ENCODE results near the gene CFAP46.

The CFAP46 gene

DNA sequence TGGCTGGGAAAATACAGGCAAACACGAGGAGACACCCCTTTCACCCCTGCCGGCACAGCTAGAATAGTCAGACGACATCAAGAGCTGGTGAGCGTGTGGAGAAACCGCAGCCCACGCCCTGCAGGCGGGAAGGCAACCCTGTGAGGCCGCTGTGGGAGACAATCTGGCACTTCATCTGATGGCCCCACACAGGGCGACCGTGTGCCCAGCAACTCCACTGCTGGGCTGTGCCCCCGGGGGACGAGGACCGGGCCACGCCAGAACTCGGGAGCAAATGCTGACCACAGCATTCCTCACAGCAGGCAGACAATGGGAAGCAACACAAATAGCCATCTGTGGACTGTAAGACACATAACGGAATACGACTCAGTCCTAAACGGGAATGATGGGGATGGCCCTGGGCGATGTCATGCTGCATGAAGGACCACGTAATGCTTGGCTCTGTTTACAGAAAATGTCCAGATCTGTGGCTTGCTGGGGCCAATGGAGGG lies 58.9 kb downstream of the CFAP46 start:
- H3K79me2 ChIP-seq (ENCODE audit: insufficient read depth, low read length) = no peaks in the 10 kb centered on the region
- no peaks in the 10 kb centered on the region for H3K9me3 ChIP-seq (ENCODE audit: insufficient read depth, low read length)
- no peaks in the 10 kb centered on the region for H3F3A ChIP-seq (ENCODE audit: insufficient read depth)
- no peak for TF ChIP-seq EZH2phosphoT487 (conservative IDR thresholded peaks at IDR 0.05; ENCODE audit: low read length)
- TF ChIP-seq, protein P1, sequence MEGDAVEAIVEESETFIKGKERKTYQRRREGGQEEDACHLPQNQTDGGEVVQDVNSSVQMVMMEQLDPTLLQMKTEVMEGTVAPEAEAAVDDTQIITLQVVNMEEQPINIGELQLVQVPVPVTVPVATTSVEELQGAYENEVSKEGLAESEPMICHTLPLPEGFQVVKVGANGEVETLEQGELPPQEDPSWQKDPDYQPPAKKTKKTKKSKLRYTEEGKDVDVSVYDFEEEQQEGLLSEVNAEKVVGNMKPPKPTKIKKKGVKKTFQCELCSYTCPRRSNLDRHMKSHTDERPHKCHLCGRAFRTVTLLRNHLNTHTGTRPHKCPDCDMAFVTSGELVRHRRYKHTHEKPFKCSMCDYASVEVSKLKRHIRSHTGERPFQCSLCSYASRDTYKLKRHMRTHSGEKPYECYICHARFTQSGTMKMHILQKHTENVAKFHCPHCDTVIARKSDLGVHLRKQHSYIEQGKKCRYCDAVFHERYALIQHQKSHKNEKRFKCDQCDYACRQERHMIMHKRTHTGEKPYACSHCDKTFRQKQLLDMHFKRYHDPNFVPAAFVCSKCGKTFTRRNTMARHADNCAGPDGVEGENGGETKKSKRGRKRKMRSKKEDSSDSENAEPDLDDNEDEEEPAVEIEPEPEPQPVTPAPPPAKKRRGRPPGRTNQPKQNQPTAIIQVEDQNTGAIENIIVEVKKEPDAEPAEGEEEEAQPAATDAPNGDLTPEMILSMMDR (IDR thresholded peaks at IDR 0.05; ENCODE audit: insufficient read depth, low read length, poor library complexity, severe bottlenecking) = no peak
- no peaks in the 10 kb centered on the region for H3K27me3 ChIP-seq (ENCODE audit: low read length)
- no peak overlapping the region for H3K9ac ChIP-seq (ENCODE audit: low read length)
- no peak overlapping the region for H3K27ac ChIP-seq (ENCODE audit: low read depth, low read length)
- H3K4me3 ChIP-seq (ENCODE audit: insufficient read depth, low read length, poor library complexity, severe bottlenecking) = no peak overlapping the region
- no peak overlapping the region for H2AFZ ChIP-seq (ENCODE audit: low read depth, low read length, severe bottlenecking)
- H4K20me1 ChIP-seq (ENCODE audit: low read depth, low read length) = no peaks in the 10 kb centered on the region
- H3K4me2 ChIP-seq (ENCODE audit: low read depth, low read length, poor library complexity, severe bottlenecking) = no peak overlapping the region
- H3K36me3 ChIP-seq (ENCODE audit: low read length) = no peaks in the 10 kb centered on the region
- no peaks in the 10 kb centered on the region for H3K9me2 ChIP-seq (replicated peaks; ENCODE audit: insufficient read depth, low read length)

DNA sequence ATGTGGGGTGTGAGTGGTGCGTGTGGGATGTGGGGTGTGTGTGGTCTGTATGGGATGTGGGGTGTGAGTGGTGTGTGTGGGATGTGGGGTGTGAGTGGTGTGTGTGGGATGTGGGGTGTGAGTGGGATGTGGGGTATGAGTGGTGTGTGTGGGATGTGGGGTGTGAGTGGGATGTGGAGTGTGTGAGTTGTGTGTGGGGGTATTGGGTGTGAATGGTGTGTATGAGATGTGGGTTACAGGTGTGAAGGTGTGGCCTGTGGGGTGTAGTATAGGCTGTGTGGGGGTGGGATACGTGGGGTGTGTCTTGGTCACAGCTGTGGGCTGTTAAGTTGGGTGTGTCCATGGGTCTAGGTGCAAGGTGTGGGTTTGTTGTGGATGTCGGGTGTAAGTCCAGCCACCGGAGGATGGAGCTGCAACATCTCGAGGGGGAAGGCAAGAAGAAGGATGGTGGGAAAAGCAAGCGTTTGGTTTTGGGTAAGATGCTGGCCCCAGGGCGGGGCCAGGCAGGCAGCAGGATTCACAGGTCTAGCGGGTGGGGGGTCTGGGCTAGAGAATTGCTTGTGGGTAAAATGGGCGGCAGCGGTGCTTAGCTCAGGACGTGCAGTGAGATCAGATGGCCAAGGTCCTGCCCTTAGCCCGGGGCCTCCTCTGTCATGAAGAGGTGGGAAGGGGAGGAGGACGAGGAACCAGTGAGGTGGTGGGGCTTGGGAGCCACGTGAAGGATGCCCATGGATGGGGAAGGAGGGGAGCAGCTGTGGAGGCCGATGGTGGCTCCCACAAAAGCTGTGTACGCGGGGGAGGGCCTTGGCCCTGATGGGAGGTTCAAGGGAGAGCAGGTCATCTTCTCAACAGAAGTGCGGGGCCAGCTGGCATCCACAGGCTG lies 60.1 kb downstream of the CFAP46 start:
- TF ChIP-seq, protein P1 (IDR thresholded peaks at IDR 0.05; ENCODE audit: insufficient read depth, low read length, poor library complexity, severe bottlenecking) = no peak
- TF ChIP-seq EZH2phosphoT487 (conservative IDR thresholded peaks at IDR 0.05; ENCODE audit: low read length) = no peak
- Histone ChIP-seq H3K9ac (ENCODE audit: low read length) (no peak overlapping the region), H3K4me2 (ENCODE audit: low read depth, low read length, poor library complexity, severe bottlenecking) (no peak overlapping the region), H3K27ac (ENCODE audit: low read depth, low read length) (no peak overlapping the region), H2AFZ (ENCODE audit: low read depth, low read length, severe bottlenecking) (no peak overlapping the region), H3K9me3 (ENCODE audit: insufficient read depth, low read length) (no peaks in the 10 kb centered on the region), H3F3A (ENCODE audit: insufficient read depth) (no peaks in the 10 kb centered on the region), H4K20me1 (ENCODE audit: low read depth, low read length) (no peaks in the 10 kb centered on the region), H3K4me3 (ENCODE audit: insufficient read depth, low read length, poor library complexity, severe bottlenecking) (no peak overlapping the region), H3K27me3 (ENCODE audit: low read length) (no peaks in the 10 kb centered on the region), H3K9me2 (replicated peaks; ENCODE audit: insufficient read depth, low read length) (no peaks in the 10 kb centered on the region), H3K79me2 (ENCODE audit: insufficient read depth, low read length) (no peaks in the 10 kb centered on the region), H3K36me3 (ENCODE audit: low read length) (no peaks in the 10 kb centered on the region)

DNA sequence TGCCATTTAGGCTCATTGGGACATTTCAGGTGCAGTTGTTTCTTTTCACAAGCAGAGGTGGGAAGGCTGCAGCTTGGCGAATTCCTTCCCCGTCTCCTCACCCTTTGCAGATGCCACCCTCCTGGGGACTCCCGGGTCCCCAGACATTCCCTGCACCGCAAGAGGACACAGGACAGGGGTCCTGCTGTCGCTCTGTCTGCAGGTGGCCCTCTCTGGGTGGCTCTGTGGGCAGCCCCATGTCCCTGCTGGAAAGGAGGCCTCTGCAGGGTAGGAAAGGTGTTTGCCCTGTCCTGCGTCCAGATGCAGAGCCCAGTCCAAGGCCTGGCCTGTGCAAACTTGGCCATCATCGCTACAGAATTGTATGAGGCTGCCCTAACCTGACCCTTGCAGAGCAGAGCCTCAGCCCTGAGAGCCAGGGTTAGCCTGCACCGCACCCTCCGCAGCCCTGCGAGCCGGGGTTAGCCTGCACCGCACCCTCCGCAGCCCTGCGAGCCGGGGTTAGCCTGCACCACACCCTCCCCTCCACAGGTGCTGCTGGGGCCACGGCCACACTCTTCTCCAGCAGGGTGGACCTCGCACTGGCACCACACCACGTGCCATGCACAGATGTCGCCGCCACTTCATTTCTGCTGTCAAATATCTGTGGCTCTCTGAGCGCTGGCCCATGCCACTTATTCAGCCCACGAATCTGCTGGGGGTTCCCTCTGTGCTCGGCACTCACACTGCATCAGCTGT lies 61.0 kb downstream of the CFAP46 start:
- H2AFZ ChIP-seq (ENCODE audit: low read depth, low read length, severe bottlenecking) = no peak overlapping the region
- H3K4me3 ChIP-seq (ENCODE audit: insufficient read depth, low read length, poor library complexity, severe bottlenecking) = no peak overlapping the region
- no peaks in the 10 kb centered on the region for H3K36me3 ChIP-seq (ENCODE audit: low read length)
- no peaks in the 10 kb centered on the region for H3F3A ChIP-seq (ENCODE audit: insufficient read depth)
- no peaks in the 10 kb centered on the region for H3K79me2 ChIP-seq (ENCODE audit: insufficient read depth, low read length)
- H3K4me2 ChIP-seq (ENCODE audit: low read depth, low read length, poor library complexity, severe bottlenecking) = no peak overlapping the region
- TF ChIP-seq EZH2phosphoT487 (conservative IDR thresholded peaks at IDR 0.05; ENCODE audit: low read length) = no peak
- TF ChIP-seq, protein P1 (IDR thresholded peaks at IDR 0.05; ENCODE audit: insufficient read depth, low read length, poor library complexity, severe bottlenecking) = no peak
- H3K9ac ChIP-seq (ENCODE audit: low read length) = no peak overlapping the region
- H4K20me1 ChIP-seq (ENCODE audit: low read depth, low read length) = no peaks in the 10 kb centered on the region
- H3K27me3 ChIP-seq (ENCODE audit: low read length) = no peaks in the 10 kb centered on the region
- no peaks in the 10 kb centered on the region for H3K9me2 ChIP-seq (replicated peaks; ENCODE audit: insufficient read depth, low read length)
- no peaks in the 10 kb centered on the region for H3K9me3 ChIP-seq (ENCODE audit: insufficient read depth, low read length)
- no peak overlapping the region for H3K27ac ChIP-seq (ENCODE audit: low read depth, low read length)

Measured in SU-DHL-6 (cell line).